Measurements from ENCODE around the gene TNFSF13. TPM values are rescaled to one million over a fixed set of nuclear protein-coding genes. Genes with fewer than 3 reads are reported as not detected.
"Not testable (repeated sequence)": the region's sequence is repeated elsewhere in the genome, so short reads cannot be mapped to it uniquely, and the experiment has no call there.

Gene TNFSF13
- total RNA-seq, 1 donor from 2014 or later, result 1.3 TPM

GRCh38 chr17:7589891-7590691 is 31.5 kb downstream of the TNFSF13 start, which contains the start of gene SOX15:
TSS of gene SOX15 (minus strand) at chr17:7590094. CDS start at chr17:7589676, 418 bp downstream.
- DNase-seq (ENCODE audit: low read depth, low spot score), result no peak

DNA sequence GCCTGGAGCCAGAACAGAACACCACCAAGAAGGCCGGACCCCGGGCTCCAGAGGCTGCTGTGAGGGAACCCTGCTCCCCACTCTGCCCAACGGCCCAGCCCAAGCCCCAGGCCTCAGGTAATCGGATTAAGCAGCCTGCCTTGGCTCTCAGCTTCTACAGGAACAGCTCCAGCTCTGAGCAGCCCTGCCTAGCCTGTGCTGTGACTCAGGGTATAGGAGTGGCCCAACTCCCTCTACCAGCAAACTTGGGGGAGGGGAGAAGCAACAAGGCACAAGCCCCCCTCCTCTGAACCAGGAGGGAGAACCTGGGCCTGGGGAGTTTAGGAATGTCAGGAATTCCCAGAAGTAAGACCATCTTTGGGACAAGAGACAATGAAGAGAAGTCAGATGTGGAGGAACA is 32.2 kb downstream of the TNFSF13 start:
- no peak for DNase-seq (ENCODE audit: low read depth, low spot score)

GRCh38 chr17:7591596-7591995 is 33.0 kb downstream of the TNFSF13 start:
- DNase-seq (ENCODE audit: low read depth, low spot score), result no peak

DNA sequence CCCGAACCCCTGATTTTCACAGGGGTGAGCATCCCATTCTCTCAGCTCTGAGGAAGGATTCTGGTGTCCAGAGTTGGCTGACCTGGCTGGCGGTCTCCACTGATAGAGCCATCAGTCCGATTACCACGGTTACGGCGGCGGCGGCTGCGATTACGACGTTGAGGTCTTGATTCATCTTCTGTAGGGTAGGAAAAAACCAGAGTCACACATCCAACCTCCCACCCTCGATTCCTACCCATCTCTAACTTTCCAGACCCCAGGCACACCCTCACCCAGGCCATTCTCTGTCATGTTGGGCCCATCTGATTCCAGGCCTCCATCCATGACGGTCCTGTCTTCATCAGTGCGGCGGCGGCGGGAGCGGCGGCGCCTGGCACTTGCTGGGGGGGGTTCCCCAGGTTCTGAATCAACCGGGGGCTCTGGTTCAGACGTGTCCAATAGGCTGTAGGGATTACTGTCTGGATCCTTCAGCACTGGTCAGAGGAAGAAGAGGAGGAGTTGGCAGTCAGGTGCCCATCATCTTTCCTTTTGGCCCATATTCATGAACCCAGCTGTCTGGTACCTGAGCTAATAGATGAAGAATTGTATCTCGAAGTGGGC is 34.0 kb downstream of the TNFSF13 start:
- no peak for DNase-seq (ENCODE audit: low read depth, low spot score)

- DNase-seq (ENCODE audit: low read depth, low spot score), result no peak
These were observed 34.7 kb downstream of the TNFSF13 start for GRCh38 chr17:7593296-7593695.

- DNase-seq (ENCODE audit: low read depth, low spot score), result not testable (repeated sequence)
These were observed 39.0 kb downstream of the TNFSF13 start for GRCh38 chr17:7597561-7597960.

- no peak for DNase-seq (ENCODE audit: low read depth, low spot score)
These were observed 47.7 kb downstream of the TNFSF13 start for GRCh38 chr17:7606280-7606679.

GRCh38 chr17:7610641-7611040 is 52.1 kb downstream of the TNFSF13 start:
- DNase-seq (ENCODE audit: low read depth, low spot score), result no peak

Other genes with a start within 250 kb of the TNFSF13 start
- gene GPS2, start 243.4 kb upstream of the TNFSF13 start, total RNA-seq, result 24.8 and 41.6 TPM in 2 replicates
- 14.4 and 28.3 TPM in 2 replicates for gene NEURL4, start 229.4 kb upstream of the TNFSF13 start, total RNA-seq
- 0.53 TPM in 1 of 2 replicates, not detected in the other for gene ACAP1, start 222.2 kb upstream of the TNFSF13 start, total RNA-seq
- 2.5 and 4.0 TPM in 2 replicates for gene KCTD11, start 206.6 kb upstream of the TNFSF13 start, total RNA-seq
- not detected in 2 replicates for gene TMEM95, start 203.6 kb upstream of the TNFSF13 start, total RNA-seq
- gene TNK1, start 177.7 kb upstream of the TNFSF13 start, total RNA-seq, result 0.26 and 0.60 TPM in 2 replicates
- 17.5 and 18.7 TPM in 2 replicates for gene PLSCR3, start 164.2 kb upstream of the TNFSF13 start, total RNA-seq
- 56.9 and 189 TPM in 2 replicates for gene TMEM256, start 154.7 kb upstream of the TNFSF13 start, total RNA-seq
- 1.7 and 2.6 TPM in 2 replicates for gene NLGN2, start 150.9 kb upstream of the TNFSF13 start, total RNA-seq
- not detected in 2 replicates for gene SPEM1, start 138.4 kb upstream of the TNFSF13 start, total RNA-seq
- gene SPEM2, start 133.1 kb upstream of the TNFSF13 start, total RNA-seq, result not detected in 2 replicates
- gene SPEM3, start 129.9 kb upstream of the TNFSF13 start, total RNA-seq, result not detected in 2 replicates
- gene TMEM102, start 123.3 kb upstream of the TNFSF13 start, total RNA-seq, result 5.2 and 7.3 TPM in 2 replicates
- 0.42 and 0.73 TPM in 2 replicates for gene FGF11, start 119.2 kb upstream of the TNFSF13 start, total RNA-seq
- 7.1 and 7.5 TPM in 2 replicates for gene CHRNB1, start 113.7 kb upstream of the TNFSF13 start, total RNA-seq
- gene ZBTB4, start 79.1 kb upstream of the TNFSF13 start, total RNA-seq, result 10.8 and 11.2 TPM in 2 replicates
- not detected in 2 replicates for gene SLC35G6, start 77.3 kb upstream of the TNFSF13 start, total RNA-seq
- 65.3 and 93.4 TPM in 2 replicates for gene POLR2A, start 74.4 kb upstream of the TNFSF13 start, total RNA-seq
- gene TNFSF12, start 9.7 kb upstream of the TNFSF13 start, total RNA-seq, result 6.1 and 8.2 TPM in 2 replicates
- gene SENP3, start 3.2 kb downstream of the TNFSF13 start, total RNA-seq, result 95.6 and 108 TPM in 2 replicates
- gene CD68, start 20.9 kb downstream of the TNFSF13 start, total RNA-seq, result 2.0 and 3.6 TPM in 2 replicates
- gene MPDU1, start 25.1 kb downstream of the TNFSF13 start, total RNA-seq, result 72.5 and 100 TPM in 2 replicates
- gene SOX15, start 31.3 kb downstream of the TNFSF13 start, total RNA-seq, result 0.07 TPM in 1 of 2 replicates, not detected in the other
- 44.4 and 46.0 TPM in 2 replicates for gene FXR2, start 56.1 kb downstream of the TNFSF13 start, total RNA-seq
- 21.2 and 25.1 TPM in 2 replicates for gene SAT2, start 69.1 kb downstream of the TNFSF13 start, total RNA-seq
- gene SHBG, start 71.4 kb downstream of the TNFSF13 start, total RNA-seq, result 0.13 TPM in 1 of 2 replicates, not detected in the other
- gene ATP1B2, start 92.2 kb downstream of the TNFSF13 start, total RNA-seq, result not detected in 2 replicates
- gene TP53, start 128.7 kb downstream of the TNFSF13 start, total RNA-seq, result 50.9 and 53.7 TPM in 2 replicates
- 9.6 and 13.7 TPM in 2 replicates for gene WRAP53, start 129.7 kb downstream of the TNFSF13 start, total RNA-seq
- 0.07 and 0.40 TPM in 2 replicates for gene EFNB3, start 146.5 kb downstream of the TNFSF13 start, total RNA-seq
- gene DNAH2, start 159.0 kb downstream of the TNFSF13 start, total RNA-seq, result under 0.01 and 0.07 TPM in 2 replicates